GM21381 (cell line): ENCODE results near the gene DIAPH1.

Experiments used
- ATAC-seq: cut with Tn5 transposase; IDR thresholded peaks from one replicate; pipeline ENCODE4 v1.9.1; 2021; ENCODE audit warnings: mild to moderate bottlenecking, moderate library complexity; ENCODE audit not compliant: unreplicated experiment

The DIAPH1 gene

GRCh38 chr5:141485321-141486055, 133.3 kb downstream of the DIAPH1 start:
- no peak for ATAC-seq

GRCh38 chr5:141484641-141485311, 134.0 kb downstream of the DIAPH1 start, which contains the start of gene PCDHGC4:
PCDHGC4 (plus strand) TSS chr5:141485030; CDS start chr5:141485174, 144 bp downstream.
- no peak for ATAC-seq

GRCh38 chr5:141484310-141484640, 134.5 kb downstream of the DIAPH1 start:
- no peak for ATAC-seq

- no peak for ATAC-seq
These were observed 134.9 kb downstream of the DIAPH1 start for GRCh38 chr5:141483902-141484301.

- no peak for ATAC-seq
These were observed 139.0 kb downstream of the DIAPH1 start for GRCh38 chr5:141479776-141480175.

- no peak for ATAC-seq
These were observed 140.4 kb downstream of the DIAPH1 start for GRCh38 chr5:141478321-141478945.

GRCh38 chr5:141477815-141478214, 141.0 kb downstream of the DIAPH1 start:
- ATAC-seq: no peak

GRCh38 chr5:141477044-141477575, 141.7 kb downstream of the DIAPH1 start:
- ATAC-seq: no peak

GRCh38 chr5:141476132-141476911, 142.5 kb downstream of the DIAPH1 start:
- ATAC-seq: peak; percentile 9

- ATAC-seq: peak; percentile 94
These were observed 143.1 kb downstream of the DIAPH1 start, which contains the start of gene PCDHGC3 for GRCh38 chr5:141475625-141476131. PCDHGC3 (plus strand) TSS chr5:141475966; CDS start chr5:141476117, 151 bp downstream.

GRCh38 chr5:141465351-141465750, 153.4 kb downstream of the DIAPH1 start:
- ATAC-seq: no peak
